GM23338 (cell line): ENCODE measurements around the gene PNPLA5. TPM values are rescaled to one million over a fixed set of nuclear protein-coding genes. Genes with fewer than 3 reads are reported as not detected.

Experiments used
- ATAC-seq: fragments of 200-7000 bp; cut with Tn5 transposase; 3 replicates; pipeline ENCODE4 v1.9.1; 2020
- DNase-seq: peaks from one replicate; pipeline ENCODE4 v3.0.0-alpha.2; 2015; ENCODE audit warnings: low spot score
- H2AFZ ChIP-seq: fragments of 200-600 bp; sonication (generic); 2 replicates; pipeline ENCODE4 v1.8.0; 2016; ENCODE audit warnings: antibody characterized with exemption, mild to moderate bottlenecking, moderate library complexity
- H3F3A ChIP-seq: fragments of 200-600 bp; sonication (generic); replicated peaks from 2 replicates; pipeline ENCODE4 v1.8.0; 2017; ENCODE audit warnings: antibody characterized with exemption, mixed run types, low read depth
- H3K27ac ChIP-seq: fragments of 200-600 bp; sonication (generic); 2 replicates; pipeline ENCODE4 v1.6.1; 2016; ENCODE audit warnings: low read depth
- H3K27me3 ChIP-seq: fragments of 200-600 bp; sonication (generic); 2 replicates; pipeline ENCODE4 v1.8.0; 2016; ENCODE audit warnings: mild to moderate bottlenecking, mixed run types, moderate library complexity; ENCODE audit not compliant: insufficient read depth
- H3K36me3 ChIP-seq: fragments of 200-600 bp; sonication (generic); 2 replicates; pipeline ENCODE4 v1.8.0; 2016; ENCODE audit warnings: mild to moderate bottlenecking; ENCODE audit not compliant: insufficient read depth
- H3K4me1 ChIP-seq: fragments of 200-600 bp; sonication (generic); 2 replicates; pipeline ENCODE4 v1.8.0; 2016; ENCODE audit warnings: mild to moderate bottlenecking, moderate library complexity; ENCODE audit not compliant: insufficient read depth
- H3K4me2 ChIP-seq: fragments of 200-600 bp; sonication (generic); 2 replicates; pipeline ENCODE4 v1.7.1; 2017; ENCODE audit warnings: mixed run types
- H3K4me3 ChIP-seq: fragments of 200-600 bp; sonication (generic); 2 replicates; pipeline ENCODE4 v1.6.1; 2016; ENCODE audit warnings: mixed run types
- H3K79me2 ChIP-seq: fragments of 200-600 bp; sonication (generic); replicated peaks from 2 replicates; pipeline ENCODE4 v1.8.0; 2017; ENCODE audit warnings: mild to moderate bottlenecking; ENCODE audit not compliant: insufficient read depth
- H3K9me2 ChIP-seq: fragments of 200-600 bp; sonication (generic); 2 replicates; pipeline ENCODE4 v1.8.0; 2017; ENCODE audit not compliant: insufficient read depth
- H4K20me1 ChIP-seq: fragments of 200-600 bp; sonication (generic); replicated peaks from 2 replicates; pipeline ENCODE4 v1.8.0; 2017; ENCODE audit warnings: mild to moderate bottlenecking; ENCODE audit not compliant: insufficient read depth
- H3K27ac Mint-ChIP-seq: 2 replicates; pipeline ENCODE4 v1.8.0; 2020; ENCODE audit warnings: inconsistent platforms, mild to moderate bottlenecking, moderate library complexity, mixed read lengths
- H3K27me3 Mint-ChIP-seq: 3 replicates; pipeline ENCODE4 v1.8.0; 2022; ENCODE audit warnings: low read depth, mild to moderate bottlenecking, moderate library complexity, mixed read lengths, inconsistent platforms; ENCODE audit not compliant: insufficient read depth, poor library complexity
- H3K36me3 Mint-ChIP-seq: 3 replicates; pipeline ENCODE4 v1.8.0; 2021; ENCODE audit warnings: low read depth, mild to moderate bottlenecking, inconsistent platforms, moderate library complexity, mixed read lengths
- H3K4me1 Mint-ChIP-seq: 3 replicates; pipeline ENCODE4 v1.8.0; 2020; ENCODE audit warnings: mild to moderate bottlenecking, inconsistent platforms, mixed read lengths
- H3K4me3 Mint-ChIP-seq: 3 replicates; pipeline ENCODE4 v1.8.0; 2021; ENCODE audit warnings: moderate library complexity, mild to moderate bottlenecking, inconsistent platforms, mixed read lengths
- H3K9me3 Mint-ChIP-seq: 3 replicates; pipeline ENCODE4 v1.8.0; 2020; ENCODE audit warnings: moderate library complexity, mild to moderate bottlenecking, inconsistent platforms, mixed read lengths
- CREB1 ChIP-seq: fragments of 250-450 bp; sonication (Bioruptor Pico); IDR thresholded peaks from 2 replicates; pipeline ENCODE4 v1.5.0; 2020; ENCODE audit warnings: low read depth, mild to moderate bottlenecking, moderate library complexity
- POLR2AphosphoS5 ChIP-seq: IDR thresholded peaks from 2 replicates; pipeline ENCODE4 v1.6.1; 2016; ENCODE audit warnings: antibody characterized with exemption, low read depth
- STAT1 ChIP-seq: IDR thresholded peaks from one replicate; pipeline ENCODE4 v1.6.1; 2016; ENCODE audit warnings: antibody characterized with exemption; ENCODE audit not compliant: unreplicated experiment
- ZNF331 ChIP-seq: fragments of 250-450 bp; sonication (Bioruptor Pico); IDR thresholded peaks from 2 replicates; pipeline ENCODE4 v1.5.0; 2020; ENCODE audit warnings: low read depth, mild to moderate bottlenecking, moderate library complexity
- polyA plus RNA-seq: library from polyadenylated mRNA; unstranded; fragments of >200 nt; fragmentation: Nextera tagmentation; extraction: Ambion mirVana; gene quantifications from 2 replicates; pipeline ENCODE4 v1.2.1, GENCODE V29; 2016
- total RNA-seq: library from RNA; depleted of rRNA; stranded (reverse); fragments of >200 nt; shearing (Covaris generic); gene quantifications from 2 replicates; pipeline ENCODE4 v1.2.3, GENCODE V29; 2014
- TF ChIP-seq, protein P1 (sequence below): fragments of 250-450 bp; sonication (Bioruptor Pico); IDR thresholded peaks from 2 replicates; pipeline ENCODE4 v1.5.0; 2020; ENCODE audit warnings: mild to moderate bottlenecking, moderate library complexity
- TF ChIP-seq, protein P2 (sequence below), 2 experiments: fragments of 200-600 bp in 1 of 2; sonication (generic) in 1 of 2; conservative IDR thresholded peaks; 2 replicates each; pipeline versions ENCODE4 v1.5.1 to v1.6.1; 2016 to 2017; ENCODE audit warnings: antibody characterized with exemption in 2 of 2, low read depth in 2 of 2, mild to moderate bottlenecking in 2 of 2, moderate library complexity in 1 of 2

Gene PNPLA5
- total and polyA plus RNA-seq, 2 experiments from 2014 or later = 2.3 to 6.8 TPM

DNA sequence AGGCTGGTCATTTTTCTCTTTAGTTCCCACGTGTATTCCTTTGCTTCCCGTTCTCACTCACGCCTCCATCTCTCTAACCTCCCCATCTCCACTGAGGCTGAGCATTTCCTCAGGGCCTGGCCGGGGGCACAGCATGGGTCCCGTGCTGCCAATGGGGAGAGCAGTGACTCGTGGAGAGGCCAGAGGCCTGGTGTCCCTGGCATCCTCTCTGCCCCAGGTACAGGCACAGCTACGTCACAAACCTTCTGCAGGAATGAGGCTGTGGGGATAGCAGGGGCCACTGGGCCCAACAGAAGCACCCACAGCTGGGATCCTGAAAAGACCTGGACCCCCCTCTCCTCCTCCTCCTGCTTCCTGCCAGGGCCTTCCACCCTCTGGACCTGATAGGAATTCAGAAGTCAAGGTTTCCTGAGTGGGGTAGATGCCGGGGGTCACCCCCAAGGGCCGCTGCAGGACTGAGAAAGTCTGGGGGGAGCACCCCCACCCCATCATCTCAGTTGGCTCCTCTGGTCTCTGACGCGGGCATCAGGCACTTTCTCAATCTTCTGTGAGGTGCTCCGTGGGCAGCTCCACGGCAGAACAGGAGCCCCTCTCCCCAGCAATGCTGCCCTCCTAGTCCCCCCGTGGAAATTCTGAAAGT, 11.8 kb downstream of the PNPLA5 start:
- H3K27ac Mint-ChIP-seq = no peak overlapping the region
- no peaks in the 10 kb centered on the region for H3K4me1 ChIP-seq
- H3K4me1 Mint-ChIP-seq = no peaks in the 10 kb centered on the region
- DNase-seq (no peak), ATAC-seq (no peak)
- H3K36me3 ChIP-seq = no peaks in the 10 kb centered on the region
- peaks cover 13% of the 10 kb centered on the region for H3K36me3 Mint-ChIP-seq
- TF ChIP-seq POLR2AphosphoS5 = no peak
- TF ChIP-seq CREB1 (CRISPR knock-in tag) = no peak
- TF ChIP-seq, protein P1, sequence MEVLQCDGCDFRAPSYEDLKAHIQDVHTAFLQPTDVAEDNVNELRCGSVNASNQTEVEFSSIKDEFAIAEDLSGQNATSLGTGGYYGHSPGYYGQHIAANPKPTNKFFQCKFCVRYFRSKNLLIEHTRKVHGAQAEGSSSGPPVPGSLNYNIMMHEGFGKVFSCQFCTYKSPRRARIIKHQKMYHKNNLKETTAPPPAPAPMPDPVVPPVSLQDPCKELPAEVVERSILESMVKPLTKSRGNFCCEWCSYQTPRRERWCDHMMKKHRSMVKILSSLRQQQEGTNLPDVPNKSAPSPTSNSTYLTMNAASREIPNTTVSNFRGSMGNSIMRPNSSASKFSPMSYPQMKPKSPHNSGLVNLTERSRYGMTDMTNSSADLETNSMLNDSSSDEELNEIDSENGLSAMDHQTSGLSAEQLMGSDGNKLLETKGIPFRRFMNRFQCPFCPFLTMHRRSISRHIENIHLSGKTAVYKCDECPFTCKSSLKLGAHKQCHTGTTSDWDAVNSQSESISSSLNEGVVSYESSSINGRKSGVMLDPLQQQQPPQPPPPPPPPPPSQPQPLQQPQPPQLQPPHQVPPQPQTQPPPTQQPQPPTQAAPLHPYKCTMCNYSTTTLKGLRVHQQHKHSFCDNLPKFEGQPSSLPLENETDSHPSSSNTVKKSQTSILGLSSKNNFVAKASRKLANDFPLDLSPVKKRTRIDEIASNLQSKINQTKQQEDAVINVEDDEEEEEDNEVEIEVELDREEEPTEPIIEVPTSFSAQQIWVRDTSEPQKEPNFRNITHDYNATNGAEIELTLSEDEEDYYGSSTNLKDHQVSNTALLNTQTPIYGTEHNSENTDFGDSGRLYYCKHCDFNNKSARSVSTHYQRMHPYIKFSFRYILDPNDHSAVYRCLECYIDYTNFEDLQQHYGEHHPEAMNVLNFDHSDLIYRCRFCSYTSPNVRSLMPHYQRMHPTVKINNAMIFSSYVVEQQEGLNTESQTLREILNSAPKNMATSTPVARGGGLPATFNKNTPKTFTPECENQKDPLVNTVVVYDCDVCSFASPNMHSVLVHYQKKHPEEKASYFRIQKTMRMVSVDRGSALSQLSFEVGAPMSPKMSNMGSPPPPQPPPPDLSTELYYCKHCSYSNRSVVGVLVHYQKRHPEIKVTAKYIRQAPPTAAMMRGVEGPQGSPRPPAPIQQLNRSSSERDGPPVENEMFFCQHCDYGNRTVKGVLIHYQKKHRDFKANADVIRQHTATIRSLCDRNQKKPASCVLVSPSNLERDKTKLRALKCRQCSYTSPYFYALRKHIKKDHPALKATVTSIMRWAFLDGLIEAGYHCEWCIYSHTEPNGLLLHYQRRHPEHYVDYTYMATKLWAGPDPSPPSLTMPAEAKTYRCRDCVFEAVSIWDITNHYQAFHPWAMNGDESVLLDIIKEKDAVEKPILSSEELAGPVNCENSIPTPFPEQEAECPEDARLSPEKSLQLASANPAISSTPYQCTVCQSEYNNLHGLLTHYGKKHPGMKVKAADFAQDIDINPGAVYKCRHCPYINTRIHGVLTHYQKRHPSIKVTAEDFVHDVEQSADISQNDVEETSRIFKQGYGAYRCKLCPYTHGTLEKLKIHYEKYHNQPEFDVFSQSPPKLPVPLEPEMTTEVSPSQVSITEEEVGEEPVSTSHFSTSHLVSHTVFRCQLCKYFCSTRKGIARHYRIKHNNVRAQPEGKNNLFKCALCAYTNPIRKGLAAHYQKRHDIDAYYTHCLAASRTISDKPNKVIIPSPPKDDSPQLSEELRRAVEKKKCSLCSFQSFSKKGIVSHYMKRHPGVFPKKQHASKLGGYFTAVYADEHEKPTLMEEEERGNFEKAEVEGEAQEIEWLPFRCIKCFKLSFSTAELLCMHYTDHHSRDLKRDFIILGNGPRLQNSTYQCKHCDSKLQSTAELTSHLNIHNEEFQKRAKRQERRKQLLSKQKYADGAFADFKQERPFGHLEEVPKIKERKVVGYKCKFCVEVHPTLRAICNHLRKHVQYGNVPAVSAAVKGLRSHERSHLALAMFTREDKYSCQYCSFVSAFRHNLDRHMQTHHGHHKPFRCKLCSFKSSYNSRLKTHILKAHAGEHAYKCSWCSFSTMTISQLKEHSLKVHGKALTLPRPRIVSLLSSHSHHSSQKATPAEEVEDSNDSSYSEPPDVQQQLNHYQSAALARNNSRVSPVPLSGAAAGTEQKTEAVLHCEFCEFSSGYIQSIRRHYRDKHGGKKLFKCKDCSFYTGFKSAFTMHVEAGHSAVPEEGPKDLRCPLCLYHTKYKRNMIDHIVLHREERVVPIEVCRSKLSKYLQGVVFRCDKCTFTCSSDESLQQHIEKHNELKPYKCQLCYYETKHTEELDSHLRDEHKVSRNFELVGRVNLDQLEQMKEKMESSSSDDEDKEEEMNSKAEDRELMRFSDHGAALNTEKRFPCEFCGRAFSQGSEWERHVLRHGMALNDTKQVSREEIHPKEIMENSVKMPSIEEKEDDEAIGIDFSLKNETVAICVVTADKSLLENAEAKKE (CRISPR knock-in tag) = no peak
- no peak for TF ChIP-seq STAT1
- TF ChIP-seq, protein P2, sequence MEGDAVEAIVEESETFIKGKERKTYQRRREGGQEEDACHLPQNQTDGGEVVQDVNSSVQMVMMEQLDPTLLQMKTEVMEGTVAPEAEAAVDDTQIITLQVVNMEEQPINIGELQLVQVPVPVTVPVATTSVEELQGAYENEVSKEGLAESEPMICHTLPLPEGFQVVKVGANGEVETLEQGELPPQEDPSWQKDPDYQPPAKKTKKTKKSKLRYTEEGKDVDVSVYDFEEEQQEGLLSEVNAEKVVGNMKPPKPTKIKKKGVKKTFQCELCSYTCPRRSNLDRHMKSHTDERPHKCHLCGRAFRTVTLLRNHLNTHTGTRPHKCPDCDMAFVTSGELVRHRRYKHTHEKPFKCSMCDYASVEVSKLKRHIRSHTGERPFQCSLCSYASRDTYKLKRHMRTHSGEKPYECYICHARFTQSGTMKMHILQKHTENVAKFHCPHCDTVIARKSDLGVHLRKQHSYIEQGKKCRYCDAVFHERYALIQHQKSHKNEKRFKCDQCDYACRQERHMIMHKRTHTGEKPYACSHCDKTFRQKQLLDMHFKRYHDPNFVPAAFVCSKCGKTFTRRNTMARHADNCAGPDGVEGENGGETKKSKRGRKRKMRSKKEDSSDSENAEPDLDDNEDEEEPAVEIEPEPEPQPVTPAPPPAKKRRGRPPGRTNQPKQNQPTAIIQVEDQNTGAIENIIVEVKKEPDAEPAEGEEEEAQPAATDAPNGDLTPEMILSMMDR (conservative IDR thresholded peaks at IDR 0.05; ENCODE audit: low read depth in 2 of 2) = no peak
- TF ChIP-seq ZNF331 (CRISPR knock-in tag) = no peak
- no peak overlapping the region for H3K4me3 Mint-ChIP-seq
- no peaks in the 10 kb centered on the region for H3K79me2 ChIP-seq
- peaks cover 3% of the 10 kb centered on the region for H3K27me3 Mint-ChIP-seq
- H4K20me1 ChIP-seq = no peaks in the 10 kb centered on the region
- H3K9me2 ChIP-seq = no peaks in the 10 kb centered on the region
- no peak overlapping the region for H3K4me3 ChIP-seq
- peaks cover 6% of the 10 kb centered on the region; the same call in 2 of the 3 replicates for H3K9me3 Mint-ChIP-seq
- no peak overlapping the region for H2AFZ ChIP-seq
- no peak overlapping the region for H3K4me2 ChIP-seq
- H3K27me3 ChIP-seq = no peaks in the 10 kb centered on the region
- no peaks in the 10 kb centered on the region for H3F3A ChIP-seq
- no peak overlapping the region for H3K27ac ChIP-seq
